Retina (tissue), 1 donor: Measurements from ENCODE around the gene TIFAB.

ENCODE experiments used
- DNase-seq: peaks from one replicate; pipeline ENCODE4 v3.0.0-alpha.2; 2016

The TIFAB gene

GRCh38 chr5:135481909-135482311 is 29.8 kb upstream of the TIFAB start:
- DNase-seq, result no peak

GRCh38 chr5:135481387-135481786 is 29.2 kb upstream of the TIFAB start:
- no peak for DNase-seq

GRCh38 chr5:135480511-135480910 is 28.4 kb upstream of the TIFAB start:
- no peak for DNase-seq

DNA sequence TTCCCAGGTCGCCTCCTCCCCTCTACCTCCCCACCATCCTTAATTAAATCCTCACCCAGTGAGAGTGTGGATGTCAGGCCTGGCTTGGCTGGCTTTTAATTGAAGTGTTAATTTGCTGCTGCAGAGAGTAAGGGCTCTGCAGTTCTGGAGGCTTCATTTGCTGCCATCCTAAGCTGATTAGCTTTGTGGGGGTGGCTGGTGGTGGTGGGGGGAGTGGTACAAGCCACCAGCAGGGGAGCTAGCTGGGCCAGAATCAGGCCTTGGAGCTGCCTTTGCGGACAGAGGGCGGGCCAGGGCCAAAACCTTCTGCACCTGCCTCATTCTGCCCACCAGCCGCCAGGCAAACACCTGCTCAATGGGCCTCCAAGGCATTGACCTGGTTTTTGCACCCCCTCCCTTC is 26.8 kb upstream of the TIFAB start:
- DNase-seq, result no peak

GRCh38 chr5:135477613-135478066 is 25.5 kb upstream of the TIFAB start:
- DNase-seq, result peak; percentile 76

DNA sequence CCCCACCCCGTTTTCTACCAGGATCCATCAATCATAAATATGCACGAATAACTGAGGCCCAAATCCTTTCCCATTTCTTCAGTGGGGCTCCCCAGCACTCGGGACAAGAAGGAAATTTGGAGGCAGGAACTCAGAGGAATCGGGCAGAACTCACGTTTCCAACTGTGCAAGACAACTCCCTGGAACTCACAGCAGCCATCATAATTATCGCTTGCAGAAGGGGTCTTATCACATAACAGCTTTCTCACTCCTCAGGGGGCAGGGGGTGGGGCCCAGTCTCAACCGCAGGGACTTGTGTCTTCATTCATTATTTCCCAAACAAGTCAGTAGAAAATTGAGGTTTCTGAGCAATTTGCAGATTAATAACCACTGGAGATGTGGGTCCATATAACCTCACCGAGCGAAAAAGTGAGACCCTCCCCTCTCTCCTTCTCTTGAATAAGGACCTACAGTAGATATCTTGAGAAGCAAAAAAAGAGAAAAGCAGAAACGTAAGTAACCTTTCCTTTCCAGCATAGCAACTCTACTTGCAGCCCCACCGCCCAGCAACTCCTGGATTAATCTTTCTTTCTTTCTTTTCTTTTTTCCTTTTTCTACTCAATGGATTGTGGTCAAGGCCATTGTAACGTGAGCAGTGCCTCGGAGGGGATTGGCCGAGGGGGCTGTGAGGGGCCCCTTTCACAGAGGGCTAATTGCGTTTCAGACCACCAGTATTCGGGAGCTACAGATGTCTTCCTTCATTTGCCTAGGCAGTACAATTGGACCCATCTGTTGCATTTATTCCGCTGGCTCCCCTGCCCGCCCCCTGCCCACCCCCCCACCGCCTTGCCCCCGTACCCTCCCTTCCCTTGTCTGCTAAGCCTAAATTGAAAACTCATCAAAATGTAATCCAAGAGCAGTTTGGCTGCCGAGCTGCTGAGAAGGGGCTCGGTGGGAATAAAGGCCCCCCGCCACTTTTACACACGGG is 24.7 kb upstream of the TIFAB start:
- peak; percentile 54 for DNase-seq

DNA sequence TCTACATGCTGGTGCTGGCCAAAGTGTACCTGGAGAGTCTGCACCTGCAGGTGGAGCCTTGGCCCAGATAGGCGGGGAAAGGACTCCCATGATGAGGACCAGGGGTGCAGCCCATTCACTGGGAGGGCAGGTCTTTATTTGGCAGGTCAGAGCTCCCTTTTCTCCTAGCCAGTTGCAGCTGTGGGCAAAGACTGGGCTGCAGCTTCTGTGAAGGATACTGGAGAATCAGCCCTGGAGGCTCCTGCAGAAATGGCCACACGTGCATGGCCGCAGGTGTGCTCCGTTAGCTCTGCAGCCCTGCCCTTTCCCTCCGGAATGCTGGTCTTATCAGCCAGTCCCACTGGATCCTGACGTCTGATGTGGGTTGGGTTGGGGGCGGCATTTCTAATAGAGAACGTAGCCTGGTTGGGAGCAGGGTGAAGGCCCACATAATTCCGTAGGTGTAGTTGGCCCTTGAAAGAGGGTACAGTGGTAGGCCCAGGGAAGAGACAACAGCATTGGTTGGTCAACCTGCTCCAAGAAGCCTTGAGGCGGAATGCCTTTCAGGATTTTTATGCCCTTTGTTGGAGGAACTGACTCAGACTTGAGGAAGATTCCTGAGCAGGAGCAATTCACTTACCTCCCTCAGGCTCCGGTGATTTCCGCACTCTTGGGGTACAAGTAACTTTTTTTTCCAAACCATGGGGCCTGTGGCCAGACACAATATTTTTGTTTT is 22.0 kb upstream of the TIFAB start:
- DNase-seq, result no peak

GRCh38 chr5:135472141-135472540 is 20.0 kb upstream of the TIFAB start:
- DNase-seq, result no peak

DNA sequence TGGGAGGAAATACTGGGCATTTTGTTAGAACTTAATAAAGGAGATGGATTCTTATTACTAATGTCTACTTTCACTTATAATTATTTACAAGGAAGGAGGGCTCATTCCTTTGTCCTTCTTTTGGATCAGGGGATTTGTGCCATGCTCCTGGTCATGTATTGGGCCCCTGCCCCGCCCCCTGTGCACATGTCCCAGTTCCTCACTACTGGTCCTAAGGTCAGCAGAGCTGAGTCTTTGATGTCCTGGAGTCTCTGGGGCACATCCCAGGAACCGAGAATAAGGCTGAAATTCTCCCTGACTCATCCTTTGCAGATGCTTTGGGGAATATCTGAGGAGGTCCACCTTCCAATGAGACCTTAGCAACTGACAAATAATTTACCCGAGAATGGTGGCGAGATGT is 19.6 kb upstream of the TIFAB start:
- no peak for DNase-seq

- no peak for DNase-seq
Measured at GRCh38 chr5:135469911-135470310, 17.8 kb upstream of the TIFAB start.

GRCh38 chr5:135468541-135468940 is 16.4 kb upstream of the TIFAB start:
- DNase-seq, result no peak

DNA sequence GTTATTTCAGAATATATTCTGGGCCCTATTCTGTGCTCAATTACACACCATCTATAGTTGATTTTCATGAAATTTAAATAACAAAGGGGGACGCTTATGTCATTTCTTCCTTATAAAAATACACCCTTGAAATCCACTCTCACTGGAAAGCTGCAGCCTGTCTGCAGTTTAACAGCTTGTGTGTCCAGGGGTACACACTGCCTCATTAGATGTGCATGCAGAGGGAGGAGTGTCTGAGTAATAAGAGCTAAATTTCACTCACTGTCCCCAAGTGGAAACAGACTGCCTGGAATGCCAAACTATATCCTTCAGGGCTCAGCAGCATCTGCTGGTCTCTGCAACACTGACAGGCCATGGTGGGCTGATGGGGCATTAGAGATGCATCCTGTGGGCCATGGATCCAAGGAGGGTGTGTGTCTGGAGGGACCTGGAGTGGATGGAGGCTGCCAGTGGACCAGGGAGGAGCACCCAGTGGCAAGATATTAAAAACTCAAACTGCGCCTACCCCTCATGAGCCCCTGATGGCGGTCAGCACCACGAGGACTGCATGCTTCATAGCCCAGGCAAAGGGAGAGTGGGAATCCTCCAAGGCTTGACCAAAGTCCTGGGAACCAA is 15.8 kb upstream of the TIFAB start:
- DNase-seq, result no peak

- no peak for DNase-seq
Measured at GRCh38 chr5:135467051-135467625, 15.0 kb upstream of the TIFAB start.

- DNase-seq, result peak; percentile 92
Measured at GRCh38 chr5:135466178-135467050, 14.3 kb upstream of the TIFAB start.

DNA sequence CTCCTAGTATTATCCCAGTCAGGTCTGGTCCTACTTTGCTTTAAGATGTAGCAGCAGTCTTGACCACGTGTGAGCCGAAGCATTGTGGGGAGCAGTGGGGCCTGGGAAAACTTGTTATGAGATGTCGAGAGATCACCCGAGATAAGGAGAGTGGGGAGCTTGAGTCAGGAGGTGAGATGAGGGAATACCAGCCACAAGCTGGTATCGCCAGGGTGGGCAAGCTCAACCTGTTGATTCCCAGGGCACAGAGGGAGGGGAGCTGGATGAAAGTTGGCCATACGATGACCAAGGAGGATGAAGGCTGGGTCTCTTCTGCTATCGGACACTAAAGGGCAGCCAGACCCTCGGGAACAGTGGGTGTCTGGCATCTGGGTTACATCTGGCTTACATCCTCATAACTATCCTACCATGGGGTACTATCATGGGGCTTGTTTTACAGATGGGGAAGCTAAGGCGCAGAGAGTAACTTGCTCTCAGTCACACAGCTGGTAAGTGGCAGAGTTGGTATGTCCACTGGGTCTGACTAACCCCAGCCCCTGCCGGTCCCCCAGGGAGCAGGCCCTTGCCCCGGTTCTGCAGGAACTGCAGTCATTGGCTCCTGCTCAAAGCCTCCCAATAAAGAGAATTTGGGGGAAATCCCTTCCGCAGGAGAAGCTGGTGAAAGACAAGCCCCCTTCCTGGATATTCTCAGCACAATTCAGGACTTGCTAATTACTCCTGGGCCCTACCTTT is 13.4 kb upstream of the TIFAB start:
- no peak for DNase-seq

DNA sequence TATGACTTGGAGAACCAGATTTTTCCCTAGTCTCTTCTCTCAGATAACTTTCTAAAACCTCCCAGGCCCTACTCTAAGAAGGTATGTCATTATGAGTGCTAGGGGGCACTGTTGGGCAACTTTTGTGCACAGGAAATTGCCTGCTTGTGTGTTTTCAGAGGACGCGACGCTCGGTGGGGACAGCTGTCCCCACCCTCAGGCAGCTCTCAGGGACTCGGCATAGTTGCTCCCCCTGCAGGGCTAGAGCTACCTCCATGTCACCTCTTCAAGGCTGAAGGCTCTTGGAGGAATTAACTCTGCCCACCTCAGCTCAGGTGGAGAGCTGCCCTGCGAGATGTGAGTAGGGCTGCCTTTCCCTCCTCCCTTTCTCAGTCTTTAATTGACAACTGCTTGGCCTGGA is 10.2 kb upstream of the TIFAB start:
- DNase-seq, result peak; percentile 65

GRCh38 chr5:135461481-135462151 is 9.5 kb upstream of the TIFAB start:
- no peak for DNase-seq

GRCh38 chr5:135460246-135461033 is 8.3 kb upstream of the TIFAB start:
- no peak for DNase-seq

DNA sequence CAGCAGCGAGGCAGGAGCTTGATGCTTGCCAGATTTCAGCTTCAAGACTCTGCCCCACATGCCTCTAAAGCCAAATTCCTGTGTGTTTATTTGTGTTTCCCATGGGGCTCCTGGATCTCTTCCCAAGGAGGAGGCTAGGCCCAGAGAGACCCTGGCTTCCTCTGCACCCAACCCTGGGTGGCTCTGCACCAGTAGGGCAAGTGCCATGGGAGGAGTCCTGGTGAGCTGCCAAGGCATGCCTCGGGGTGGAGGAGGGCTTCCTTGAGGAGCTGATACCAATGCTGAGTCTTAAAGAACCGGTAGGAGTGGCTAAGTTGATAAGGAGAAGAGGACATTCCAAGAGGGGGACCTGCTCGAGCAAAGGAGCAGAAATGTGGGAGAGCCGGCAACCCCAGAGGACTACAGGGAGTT is 6.8 kb upstream of the TIFAB start:
- no peak for DNase-seq

- no peak for DNase-seq
Measured at GRCh38 chr5:135458356-135458755, 6.2 kb upstream of the TIFAB start.
